Activated CD8-positive, alpha-beta memory T cell treated with anti-CD3 and anti-CD28 coated beads for 24 hours (primary cell): ENCODE measurements around the gene GCGR.

Experiments
- DNase-seq: peaks from one replicate; pipeline ENCODE4 v3.0.0-alpha.2; 2020

Gene GCGR

DNA sequence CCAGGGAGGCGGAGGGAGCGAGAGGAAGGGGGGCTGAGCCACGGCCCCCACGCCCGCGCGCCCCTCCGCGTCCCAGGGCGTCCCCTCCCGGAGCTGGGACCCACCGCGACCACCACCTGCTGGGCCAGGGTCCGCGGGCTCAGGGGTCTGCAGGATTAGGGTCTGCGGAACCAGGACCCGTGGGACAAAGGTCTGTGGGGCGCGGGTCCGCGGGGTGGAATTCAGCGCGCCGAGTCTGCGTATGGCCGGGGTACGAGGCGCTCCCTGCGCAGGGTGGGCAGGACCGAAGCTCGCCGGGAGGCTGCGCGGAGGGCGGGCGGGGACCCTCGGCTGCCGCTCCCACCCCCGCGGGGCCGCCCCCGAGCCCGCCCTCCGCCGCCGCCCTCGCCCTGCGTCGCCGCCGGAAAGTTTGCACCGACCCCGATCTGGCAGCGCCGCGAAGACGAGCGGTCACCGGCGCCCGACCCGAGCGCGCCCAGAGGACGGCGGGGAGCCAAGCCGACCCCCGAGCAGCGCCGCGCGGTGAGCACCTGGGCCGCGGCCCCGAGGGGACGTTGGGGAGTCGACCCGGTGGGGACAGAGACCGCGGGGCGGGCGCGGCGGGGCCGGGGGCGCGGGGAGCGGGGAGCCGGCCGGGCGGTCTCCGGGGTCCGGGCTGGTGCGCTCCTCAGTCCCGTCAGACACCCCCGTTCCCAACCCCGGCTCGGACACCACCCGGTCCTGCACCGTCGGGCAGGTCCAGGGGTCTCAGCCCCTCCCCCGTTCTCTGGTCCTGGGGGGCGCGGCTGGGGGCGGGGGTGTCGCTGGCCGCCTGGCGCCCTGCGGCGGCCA is at the start of gene GCGR:
TSS of gene GCGR (plus strand) at position 423 of the 831 bp plus-strand sequence. CDS start 4,869 bp downstream, outside the sequence.
- DNase-seq: no peak

DNA sequence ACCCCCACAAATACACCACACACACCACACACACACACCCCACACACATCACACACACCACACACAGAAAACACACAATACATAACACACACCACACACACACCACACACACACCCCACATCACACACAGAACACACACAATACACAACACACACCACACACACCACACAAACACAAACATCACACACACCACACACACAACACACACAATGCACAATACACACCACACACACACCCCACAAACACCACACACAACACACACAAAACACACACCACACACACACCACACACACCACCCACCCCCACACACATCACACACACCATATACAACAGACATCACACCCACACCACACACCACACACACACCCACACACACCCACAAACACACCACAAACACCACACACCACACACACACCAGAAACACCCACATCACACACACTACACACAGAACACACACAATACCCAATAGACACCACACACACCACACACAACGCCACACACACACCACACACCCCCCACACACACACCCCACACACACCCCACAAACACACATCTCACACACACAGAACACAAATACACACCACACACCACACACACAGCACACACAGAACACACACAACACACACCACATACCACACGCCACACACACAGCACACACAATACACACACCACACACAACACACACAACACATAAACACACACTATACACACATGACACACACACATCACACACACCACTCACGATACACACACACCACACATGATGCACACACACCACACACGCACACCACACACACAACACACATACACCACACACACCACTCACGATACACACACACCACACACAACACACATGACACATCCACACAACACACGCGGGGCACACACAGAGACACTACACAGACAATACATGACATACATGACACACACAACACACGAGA is 11.0 kb upstream of the GCGR start:
- no peak for DNase-seq

DNA sequence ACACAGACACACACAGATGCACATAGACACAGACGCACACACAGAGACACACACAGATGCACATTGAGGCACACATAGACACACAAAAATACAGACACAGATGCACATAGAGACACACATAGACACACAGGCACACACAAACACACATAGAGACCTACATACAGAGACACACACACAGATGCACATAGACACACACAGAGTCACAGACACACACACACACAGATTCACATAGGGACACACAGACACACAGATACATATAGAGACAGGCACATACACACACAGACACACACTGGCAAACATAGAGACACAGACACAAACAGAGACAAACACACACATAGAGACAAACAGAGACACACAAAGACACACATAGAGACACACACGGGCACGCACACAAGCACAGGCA is 9.9 kb upstream of the GCGR start:
- no peak for DNase-seq

DNA sequence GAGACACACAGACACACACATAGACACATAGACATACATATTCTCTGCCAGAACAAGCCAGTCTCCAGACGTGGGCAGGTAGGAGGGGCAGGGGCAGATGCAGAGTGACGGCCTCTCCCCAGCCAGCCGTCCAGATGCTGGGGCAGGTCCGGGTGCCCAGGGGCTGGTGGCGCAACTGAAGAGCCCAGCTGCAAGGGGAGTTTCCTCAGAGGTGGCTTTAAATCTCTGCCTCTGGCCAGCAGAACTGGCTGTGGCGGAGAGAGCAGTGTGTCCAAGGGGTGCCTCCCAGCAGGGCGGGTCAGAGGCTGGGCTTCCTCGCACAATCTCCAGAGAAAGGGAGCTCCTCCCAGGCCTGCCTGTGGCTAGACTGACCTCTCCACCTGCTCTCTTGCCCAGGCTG is 9.4 kb upstream of the GCGR start:
- no peak for DNase-seq

DNA sequence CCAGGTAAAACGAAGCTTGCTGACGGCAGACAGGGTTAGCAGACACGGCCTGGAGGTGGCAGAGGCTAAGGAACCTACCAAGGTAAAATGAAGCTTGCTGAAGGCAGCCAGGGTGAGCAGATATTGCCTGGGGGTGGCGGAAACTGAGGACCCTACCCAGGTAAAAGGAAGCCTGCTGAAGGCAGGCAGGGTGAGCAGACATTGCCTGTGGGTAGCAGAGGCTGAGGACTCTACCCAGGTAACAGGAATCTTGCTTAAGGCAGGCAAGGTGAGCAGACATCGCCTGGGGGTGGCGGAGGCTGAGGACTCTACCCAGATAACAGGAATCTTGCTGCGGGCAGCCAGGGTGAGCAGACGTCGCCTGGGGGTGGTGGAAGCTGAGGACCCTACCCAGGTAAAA is 2.6 kb upstream of the GCGR start:
- no peak for DNase-seq

DNA sequence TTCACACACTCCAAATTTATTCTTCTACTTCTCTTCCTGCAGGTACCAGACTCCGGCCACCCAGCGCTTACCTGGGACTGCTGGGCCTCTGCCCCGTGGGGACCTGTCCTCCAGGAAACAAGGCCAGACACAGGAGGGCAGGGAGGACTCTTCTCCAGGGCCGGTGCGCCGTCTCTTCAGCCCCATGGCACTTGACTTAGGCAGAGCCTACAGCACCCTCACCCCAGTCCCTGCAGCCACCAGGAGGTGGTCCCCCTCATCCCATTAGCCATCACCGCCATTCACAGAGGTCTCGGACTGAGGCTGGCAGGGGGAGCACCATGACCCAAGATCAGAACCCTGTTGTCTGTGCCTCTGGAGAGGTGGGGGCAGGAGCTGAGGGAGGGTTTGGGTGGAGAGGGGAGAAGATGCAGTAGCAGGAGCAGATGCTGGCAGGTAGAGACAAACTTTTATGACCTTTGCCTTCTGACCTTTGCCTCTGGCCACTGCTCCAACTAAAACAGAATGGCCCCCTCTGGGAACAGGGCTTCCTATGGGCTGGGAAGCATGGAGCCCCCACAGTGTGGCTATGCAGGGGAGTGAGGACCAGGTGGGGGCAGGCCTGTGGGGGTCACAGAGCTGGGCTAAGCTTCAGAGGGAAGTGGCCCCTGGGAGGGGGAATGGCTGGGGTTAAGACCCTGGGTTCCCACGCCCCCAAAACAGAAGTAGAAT is 1.7 kb upstream of the GCGR start:
- no peak for DNase-seq

DNA sequence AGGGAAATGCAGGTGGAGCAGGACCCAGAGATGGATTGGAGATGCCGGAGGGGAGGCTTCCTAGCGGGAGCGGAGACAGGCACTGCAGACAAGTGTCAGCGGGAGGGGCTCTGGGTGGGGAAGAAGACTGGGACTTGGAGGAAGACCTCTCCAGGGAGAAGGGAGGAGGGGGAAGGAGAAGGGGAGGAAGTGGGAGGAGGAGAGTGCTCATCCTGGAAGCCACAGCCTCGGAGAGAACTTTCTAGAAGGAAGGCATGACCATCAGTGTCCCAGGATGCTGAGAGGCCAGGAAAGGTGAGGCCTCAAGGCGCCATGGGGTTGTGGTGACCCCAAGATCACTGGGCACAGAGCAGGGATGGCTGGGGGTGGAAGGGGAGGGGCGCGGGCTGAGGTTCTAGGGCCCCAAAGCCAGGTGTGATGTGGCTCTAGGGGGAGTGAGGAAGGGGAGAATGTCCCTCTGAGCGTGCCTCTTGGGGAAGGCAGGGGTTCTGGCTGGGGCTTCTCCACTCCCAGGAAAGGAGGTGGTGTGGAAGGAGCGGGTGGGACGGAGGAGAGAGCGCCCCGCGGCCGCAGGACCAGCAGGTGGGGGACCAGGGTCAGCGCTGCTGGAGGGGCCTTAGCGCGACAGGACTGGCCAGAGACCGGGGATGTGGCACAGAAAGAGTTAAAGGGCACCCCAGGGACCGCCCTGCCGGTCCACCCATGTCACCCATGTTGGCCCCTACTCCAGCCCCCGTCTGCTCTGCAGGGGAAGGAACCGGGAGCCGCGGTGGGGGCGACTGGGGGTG is 900 bp upstream of the GCGR start:
- no peak for DNase-seq

DNA sequence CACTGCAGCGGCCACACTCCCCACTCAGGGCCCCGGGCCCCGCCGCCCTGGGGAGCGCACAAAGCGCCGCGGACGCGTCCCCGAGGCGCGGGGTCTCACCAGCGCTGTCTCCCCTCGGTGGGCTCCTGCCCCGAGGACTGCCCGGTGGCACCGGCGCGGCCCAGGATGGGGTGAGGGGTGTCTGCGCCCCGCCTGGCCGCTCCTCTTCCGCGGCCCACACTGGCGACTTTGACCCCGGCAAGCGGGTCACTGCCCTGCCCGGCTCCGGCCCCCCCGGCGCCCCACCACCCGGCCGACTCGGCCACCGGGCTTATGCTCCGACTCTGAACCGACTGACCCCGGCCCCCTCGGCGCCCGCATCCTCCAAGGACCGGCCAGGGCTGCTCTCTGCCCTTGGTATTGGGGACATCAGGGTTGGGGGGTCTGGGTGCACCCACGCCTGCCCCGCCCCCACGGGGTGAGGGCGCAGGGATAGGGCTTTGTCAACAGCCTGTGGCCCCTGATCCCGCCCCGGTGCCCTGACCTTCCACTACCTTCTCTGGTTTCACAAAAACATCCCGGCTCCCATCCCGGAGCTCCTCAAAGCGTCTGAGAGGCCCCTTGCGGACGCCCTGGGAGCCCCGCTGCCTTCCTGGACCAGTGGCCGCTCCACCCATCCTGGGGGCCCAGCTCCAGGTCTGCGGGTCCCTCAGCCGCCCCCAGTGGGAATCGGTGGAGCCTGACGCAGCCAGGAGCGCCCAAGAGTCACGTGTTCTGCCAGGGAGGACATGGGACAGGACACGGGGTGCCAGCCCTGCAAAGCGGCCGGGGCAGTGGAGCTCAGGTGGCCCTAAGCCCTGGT is 829 bp downstream of the GCGR start:
- no peak for DNase-seq

DNA sequence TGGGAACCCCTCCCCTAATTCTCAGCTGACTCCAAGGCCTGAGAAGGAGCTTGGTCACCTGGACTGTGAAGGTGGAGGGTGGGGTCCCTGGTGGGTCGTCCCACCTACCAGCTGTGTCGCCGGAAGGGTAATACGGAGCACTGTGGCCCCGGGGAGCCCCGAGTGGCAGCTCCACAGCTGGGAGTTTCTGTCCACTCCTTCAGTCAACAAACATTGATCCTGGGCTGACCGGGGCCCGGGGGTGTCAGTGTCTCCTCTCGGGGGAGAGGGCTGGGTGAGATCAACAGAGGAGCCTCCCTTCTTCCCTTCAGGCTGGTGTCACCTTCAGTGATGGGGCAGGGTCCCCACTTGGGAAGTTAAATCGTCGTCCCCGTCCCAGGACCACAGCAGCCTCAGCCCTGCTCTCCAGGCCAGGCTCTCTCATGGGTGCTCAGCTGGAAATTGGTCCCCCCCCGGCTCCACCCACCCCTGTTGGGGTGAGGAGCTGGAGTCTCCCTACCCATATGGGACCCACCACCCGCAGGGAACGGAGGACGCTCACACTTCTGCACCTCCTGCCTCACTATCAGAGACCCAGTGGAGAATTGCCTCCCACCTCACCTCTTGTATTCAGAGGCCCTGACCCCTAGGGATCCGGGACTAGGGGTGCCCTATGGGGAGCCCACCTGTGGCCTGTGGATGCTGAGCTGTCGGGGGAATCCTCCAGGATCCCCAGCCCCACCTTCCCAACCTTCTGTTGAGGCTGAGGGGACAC is 1.9 kb downstream of the GCGR start:
- DNase-seq: no peak

DNA sequence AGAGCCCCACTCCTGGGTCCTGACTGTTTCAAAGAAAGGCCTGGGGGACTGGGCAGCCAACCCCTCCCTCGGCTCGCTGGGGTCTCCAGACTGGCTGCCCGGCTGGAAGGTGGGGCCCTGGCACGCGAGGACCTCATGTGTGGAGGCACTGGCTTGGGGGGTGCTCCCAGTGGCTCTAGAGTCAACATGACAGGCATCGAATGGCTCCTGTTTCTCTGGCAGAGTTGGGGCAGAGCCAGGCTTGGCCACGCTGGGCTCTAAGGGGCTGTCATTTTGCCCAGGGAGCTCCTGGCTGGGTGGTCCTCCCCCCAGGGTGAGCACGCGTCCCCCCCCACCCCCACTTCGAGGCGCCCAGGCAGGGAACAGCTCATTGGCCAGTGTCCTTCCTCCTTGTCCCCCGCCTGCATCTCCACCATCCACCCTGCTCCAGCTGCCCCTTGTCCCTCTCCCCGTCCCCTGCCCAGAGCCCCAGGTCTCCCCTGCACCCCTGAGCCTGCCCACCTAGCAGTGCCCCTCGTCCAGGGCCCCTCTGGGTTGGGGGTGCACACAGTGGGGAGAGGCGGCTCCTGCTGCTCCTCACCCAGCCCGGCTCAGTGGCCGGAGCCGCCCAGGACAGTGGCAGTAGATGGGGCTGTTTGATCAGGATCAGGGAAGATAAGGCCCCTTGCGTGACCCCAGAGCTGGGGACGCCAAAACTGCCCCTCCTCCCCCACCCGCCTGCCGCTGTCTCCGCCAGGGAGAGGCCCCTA is 2.7 kb downstream of the GCGR start:
- no peak for DNase-seq

DNA sequence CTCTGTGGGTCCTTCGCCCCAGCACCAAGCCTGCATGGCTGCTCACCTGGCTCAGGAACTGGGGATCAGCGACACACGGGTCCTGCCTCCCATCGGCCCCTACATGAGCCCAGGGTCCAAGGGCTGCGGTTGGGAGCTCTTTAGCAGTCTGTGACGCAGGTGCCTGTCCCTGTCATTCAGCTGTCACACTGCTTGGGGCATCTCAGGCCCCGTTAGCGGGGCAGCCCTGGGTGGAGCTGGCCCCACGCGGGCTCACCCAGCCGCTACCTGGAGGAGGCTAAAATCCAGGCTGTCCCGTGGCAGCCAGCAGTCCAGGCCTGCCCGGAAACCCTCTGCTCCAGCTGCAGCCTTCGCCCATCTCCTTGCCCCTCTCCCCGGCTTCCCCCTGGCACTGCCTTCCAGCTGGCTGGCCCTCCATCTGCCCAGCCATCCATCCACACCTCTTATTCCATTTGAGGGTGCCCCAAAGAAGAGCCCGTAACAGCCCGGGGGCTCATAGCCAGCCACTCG is 3.3 kb downstream of the GCGR start:
- DNase-seq: no peak

DNA sequence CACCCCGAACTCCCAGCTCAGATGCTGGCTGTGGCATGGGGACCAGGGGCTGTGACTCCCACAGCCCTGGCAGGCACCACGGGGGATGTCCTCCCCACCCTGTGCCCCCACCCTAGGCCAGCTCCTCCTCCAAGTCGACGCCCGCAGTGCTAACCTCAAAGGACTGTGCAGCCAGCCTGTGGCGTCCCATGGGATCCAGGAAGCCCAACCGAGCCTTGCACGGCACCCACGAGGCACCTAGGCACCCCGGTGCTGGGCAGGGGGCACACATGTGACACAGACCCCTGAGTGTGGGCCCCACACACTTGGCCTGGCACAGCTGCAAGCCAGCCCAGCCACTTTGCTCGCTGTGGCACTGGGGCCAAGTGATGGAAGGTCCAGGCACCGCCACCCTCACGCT is 3.9 kb downstream of the GCGR start:
- no peak for DNase-seq

DNA sequence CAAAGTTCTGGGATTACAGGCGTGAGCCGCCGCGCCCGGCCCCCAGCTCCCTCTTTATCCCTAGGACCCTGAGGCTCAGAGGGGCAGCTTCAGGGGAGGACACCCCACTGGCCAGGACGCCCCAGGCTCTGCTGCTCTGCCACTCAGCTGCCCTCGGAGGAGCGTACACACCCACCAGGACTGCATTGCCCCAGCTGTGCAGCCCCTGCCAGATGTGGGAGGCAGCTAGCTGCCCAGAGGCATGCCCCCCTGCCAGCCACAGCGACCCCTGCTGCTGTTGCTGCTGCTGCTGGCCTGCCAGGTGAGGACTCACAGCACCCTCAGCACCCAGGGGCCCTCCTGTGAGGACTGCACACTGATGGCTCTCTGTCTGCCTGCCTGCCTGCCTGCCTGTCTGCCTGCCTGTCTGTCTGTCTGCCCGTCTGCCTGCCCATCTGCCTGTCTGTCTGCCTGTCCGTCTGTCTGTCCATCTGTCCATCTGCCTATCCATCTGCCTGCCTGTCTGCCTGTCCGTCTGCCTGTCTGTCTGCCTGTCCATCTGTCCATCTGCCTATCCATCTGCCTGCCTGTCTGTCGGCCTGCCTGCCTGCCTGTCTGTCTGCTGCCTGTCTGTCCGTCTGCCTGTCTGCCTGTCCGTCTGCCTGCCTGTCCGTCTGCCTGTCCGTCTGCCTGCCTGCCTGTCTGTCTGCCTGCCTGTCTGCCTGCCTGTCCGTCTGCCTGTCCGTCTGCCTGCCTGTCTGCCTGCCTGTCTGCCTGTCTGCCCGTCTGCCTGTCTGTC is 5.0 kb downstream of the GCGR start:
- no peak for DNase-seq

DNA sequence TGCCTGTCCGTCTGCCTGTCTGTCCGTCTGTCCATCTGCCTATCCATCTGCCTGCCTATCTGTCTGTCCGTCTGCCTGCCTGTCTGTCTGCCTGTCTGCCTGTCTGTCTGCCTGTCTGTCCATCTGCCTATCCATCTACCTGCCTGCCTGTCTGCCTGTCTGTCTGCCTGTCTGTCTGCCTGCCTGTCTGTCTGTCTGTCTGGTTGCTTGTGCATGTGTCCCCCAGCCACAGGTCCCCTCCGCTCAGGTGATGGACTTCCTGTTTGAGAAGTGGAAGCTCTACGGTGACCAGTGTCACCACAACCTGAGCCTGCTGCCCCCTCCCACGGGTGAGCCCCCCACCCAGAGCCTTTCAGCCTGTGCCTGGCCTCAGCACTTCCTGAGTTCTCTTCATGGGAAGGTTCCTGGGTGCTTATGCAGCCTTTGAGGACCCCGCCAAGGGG is 5.6 kb downstream of the GCGR start:
- DNase-seq: no peak

DNA sequence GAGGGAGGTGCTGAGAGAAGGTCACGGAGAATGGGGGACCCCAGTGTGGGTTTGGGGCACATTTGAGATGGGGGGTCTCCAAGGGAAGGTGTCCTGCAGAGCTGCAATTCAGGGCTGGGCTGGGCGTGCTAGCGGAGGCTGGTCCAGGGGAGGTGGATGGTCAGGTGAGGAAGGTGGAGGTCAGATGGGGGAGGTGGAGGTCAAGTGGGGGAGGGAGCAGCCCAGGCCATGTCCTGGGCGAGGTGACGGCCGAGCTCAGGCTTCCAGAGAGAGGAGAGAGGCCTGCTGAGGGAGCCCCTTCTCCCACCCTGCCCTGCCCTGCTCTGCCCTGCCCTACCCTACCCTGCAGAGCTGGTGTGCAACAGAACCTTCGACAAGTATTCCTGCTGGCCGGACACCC is 6.5 kb downstream of the GCGR start:
- no peak for DNase-seq

DNA sequence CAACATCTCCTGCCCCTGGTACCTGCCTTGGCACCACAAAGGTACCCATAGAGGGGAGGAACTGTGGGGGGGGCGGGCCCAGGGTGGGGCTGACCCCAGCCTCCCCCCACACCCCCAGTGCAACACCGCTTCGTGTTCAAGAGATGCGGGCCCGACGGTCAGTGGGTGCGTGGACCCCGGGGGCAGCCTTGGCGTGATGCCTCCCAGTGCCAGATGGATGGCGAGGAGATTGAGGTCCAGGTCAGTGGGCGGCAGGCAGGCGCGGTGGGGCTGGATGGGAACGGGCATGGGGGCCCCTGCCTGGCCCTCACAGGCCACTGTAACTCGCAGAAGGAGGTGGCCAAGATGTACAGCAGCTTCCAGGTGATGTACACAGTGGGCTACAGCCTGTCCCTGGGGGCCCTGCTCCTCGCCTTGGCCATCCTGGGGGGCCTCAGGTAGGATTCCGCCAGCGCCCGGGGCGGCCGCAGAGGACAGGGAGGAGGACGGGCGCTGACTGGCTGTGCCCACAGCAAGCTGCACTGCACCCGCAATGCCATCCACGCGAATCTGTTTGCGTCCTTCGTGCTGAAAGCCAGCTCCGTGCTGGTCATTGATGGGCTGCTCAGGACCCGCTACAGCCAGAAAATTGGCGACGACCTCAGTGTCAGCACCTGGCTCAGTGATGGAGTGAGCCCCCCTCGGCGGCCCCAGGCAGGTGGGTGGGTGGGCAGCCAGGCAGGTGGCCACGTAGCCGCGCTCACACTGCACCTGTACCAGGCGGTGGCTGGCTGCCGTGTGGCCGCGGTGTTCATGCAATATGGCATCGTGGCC is 7.1 kb downstream of the GCGR start:
- no peak for DNase-seq

DNA sequence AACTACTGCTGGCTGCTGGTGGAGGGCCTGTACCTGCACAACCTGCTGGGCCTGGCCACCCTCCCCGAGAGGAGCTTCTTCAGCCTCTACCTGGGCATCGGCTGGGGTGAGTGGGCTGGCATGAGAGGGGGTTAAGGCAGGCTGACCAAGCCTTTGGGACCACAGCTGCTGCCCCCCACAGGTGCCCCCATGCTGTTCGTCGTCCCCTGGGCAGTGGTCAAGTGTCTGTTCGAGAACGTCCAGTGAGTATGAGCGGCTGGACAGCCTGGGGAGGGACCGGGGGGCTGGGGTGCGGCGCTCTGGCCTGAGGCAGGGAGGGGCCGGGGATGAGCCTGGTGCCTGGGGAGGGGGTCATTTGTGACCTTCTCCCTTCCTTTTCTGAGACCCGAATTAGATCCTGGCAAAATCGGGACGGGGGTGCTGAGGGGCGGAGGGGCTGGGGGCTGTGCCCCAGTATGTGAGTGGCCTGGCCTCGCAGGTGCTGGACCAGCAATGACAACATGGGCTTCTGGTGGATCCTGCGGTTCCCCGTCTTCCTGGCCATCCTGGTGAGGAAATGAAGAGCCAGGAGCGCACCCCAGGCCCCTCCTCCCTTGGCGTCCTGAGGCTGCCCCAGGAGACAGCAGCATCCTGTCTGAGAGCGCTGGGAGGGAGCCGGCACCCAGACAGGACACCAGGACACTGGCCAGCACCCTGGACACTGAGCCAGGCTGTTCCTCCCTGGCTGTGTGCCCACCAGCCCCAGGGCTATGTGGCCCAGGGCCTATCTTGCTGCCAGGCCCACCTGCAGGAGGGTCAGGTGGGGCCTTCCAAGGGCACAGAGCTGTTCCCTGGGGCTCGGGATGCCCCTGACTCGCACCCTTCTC is 8.0 kb downstream of the GCGR start:
- no peak for DNase-seq
